PC-3 (cell line): ENCODE measurements around the gene SLC43A3. TPM values are rescaled to one million over a fixed set of nuclear protein-coding genes. Genes with fewer than 3 reads are reported as not detected.

ENCODE experiments used
- ATAC-seq: fragments of 200-7000 bp; cut with Tn5 transposase; 2 replicates; pipeline ENCODE4 v1.9.1; 2020; ENCODE audit warnings: mild to moderate bottlenecking, moderate library complexity
- BruUV-seq: library from RNA; stranded (reverse); fragments of 400-500 nt; replicated peaks from 2 replicates; lab custom pipeline; 2021; lab: Mats Ljungman, UMichigan
- CTCF ChIA-PET: fragments of 300-600 bp; sonication (Branson Sonifier 250); formaldehyde crosslinking; loops from one replicate; lab custom pipeline; 2022; ENCODE audit warnings: antibody characterized with exemption; lab: Charles Lee
- POLR2A ChIA-PET: fragments of 300-600 bp; sonication (Branson Sonifier 250); formaldehyde crosslinking; loops from one replicate; lab custom pipeline; 2022; ENCODE audit warnings: antibody characterized with exemption; ENCODE audit not compliant: unreplicated experiment; lab: Charles Lee
- DNase-seq: peaks from one replicate; pipeline ENCODE4 v3.0.0-alpha.2; 2015
- H2AFZ ChIP-seq: fragments of 300-600 bp; sonication (generic); 2 replicates; pipeline ENCODE4 v1.6.0; 2016; ENCODE audit warnings: antibody characterized with exemption, low read length
- H3F3A ChIP-seq: fragments of 300-600 bp; sonication (generic); one replicate; pipeline ENCODE4 v1.6.0; 2017; ENCODE audit warnings: antibody characterized with exemption, low read length, control low read depth, mild to moderate bottlenecking; ENCODE audit not compliant: unreplicated experiment
- H3K27ac ChIP-seq: fragments of 300-600 bp; sonication (generic); 2 replicates; pipeline ENCODE4 v1.5.1; 2016; ENCODE audit warnings: mild to moderate bottlenecking, low read length
- H3K27me3 ChIP-seq: fragments of 300-600 bp; sonication (generic); 2 replicates; pipeline ENCODE4 v1.6.1; 2016; ENCODE audit warnings: low read length, mixed read lengths
- H3K36me3 ChIP-seq: fragments of 300-600 bp; sonication (generic); 2 replicates; pipeline ENCODE4 v1.6.1; 2016; ENCODE audit warnings: low read depth, mixed run types, low read length, mixed read lengths
- H3K4me1 ChIP-seq: fragments of 300-600 bp; sonication (generic); 2 replicates; pipeline ENCODE4 v1.5.1; 2016; ENCODE audit warnings: low read length; ENCODE audit not compliant: insufficient read depth
- H3K4me2 ChIP-seq: fragments of 300-600 bp; sonication (generic); 2 replicates; pipeline ENCODE4 v1.6.0; 2016; ENCODE audit warnings: low read length
- H3K4me3 ChIP-seq: fragments of 300-600 bp; sonication (generic); 2 replicates; pipeline ENCODE4 v1.5.1; 2016; ENCODE audit warnings: mild to moderate bottlenecking, low read length, mixed read lengths
- H3K79me2 ChIP-seq: fragments of 300-600 bp; sonication (generic); 2 replicates; pipeline ENCODE4 v1.6.1; 2017; ENCODE audit warnings: low read length, mixed read lengths
- H3K9ac ChIP-seq: fragments of 300-600 bp; sonication (generic); 2 replicates; pipeline ENCODE4 v1.6.0; 2016; ENCODE audit warnings: mild to moderate bottlenecking, low read length
- H3K9me2 ChIP-seq: fragments of 300-600 bp; sonication (generic); replicated peaks from 2 replicates; pipeline ENCODE4 v1.6.1; 2016; ENCODE audit warnings: mixed run types, low read length, mixed read lengths
- H3K9me3 ChIP-seq: fragments of 300-600 bp; sonication (generic); 2 replicates; pipeline ENCODE4 v1.6.1; 2016; ENCODE audit warnings: low read length, mixed read lengths
- H4K20me1 ChIP-seq: fragments of 300-600 bp; sonication (generic); 2 replicates; pipeline ENCODE4 v1.6.1; 2016; ENCODE audit warnings: low read length, mixed read lengths
- CTCF ChIP-seq: fragments of 300-600 bp; sonication (generic); conservative IDR thresholded peaks from 2 replicates; pipeline ENCODE4 v1.5.1; 2017; ENCODE audit warnings: antibody characterized with exemption, low read depth, mild to moderate bottlenecking, low read length
- EZH2 ChIP-seq: fragments of 300-600 bp; sonication (generic); IDR thresholded peaks from one replicate; pipeline ENCODE4 v1.6.1; 2017; ENCODE audit warnings: antibody characterized with exemption, mild to moderate bottlenecking, low read length; ENCODE audit not compliant: unreplicated experiment
- EZH2phosphoT487 ChIP-seq: fragments of 300-600 bp; sonication (generic); IDR thresholded peaks from 2 replicates; pipeline ENCODE4 v1.6.1; 2018; ENCODE audit warnings: mild to moderate bottlenecking, antibody characterized with exemption, low read length, borderline replicate concordance
- intact Hi-C: fragments of 100-400 bp; cut with micrococcal nuclease; formaldehyde crosslinking; loops from 2 replicates; pipeline ENCODE4 v1.9.0; 2023
- total RNA-seq: library from RNA; depleted of rRNA; stranded (reverse); fragments of >200 nt; gene quantifications from 2 replicates; pipeline ENCODE4 v1.2.3, GENCODE V29; 2014

The SLC43A3 gene
- total RNA-seq, 1 experiment from 2014 or later, result 35.0 TPM

- Histone ChIP-seq H3K9ac (no peak overlapping the region), H4K20me1 (no peaks in the 10 kb centered on the region), H3K27ac (no peak overlapping the region), H3K79me2 (no peaks in the 10 kb centered on the region), H3K36me3 (no peaks in the 10 kb centered on the region), H3K4me2 (peak overlapping the region; percentile 77), H3K9me2 (no peaks in the 10 kb centered on the region; the same call in 1 of the 2 replicates), H3K4me1 (peaks cover 24% of the 10 kb centered on the region), H3K4me3 (peak overlapping the region; percentile 58), H3K9me3 (no peaks in the 10 kb centered on the region), H3K27me3 (peaks cover 13% of the 10 kb centered on the region), H2AFZ (peak overlapping the region; percentile 90), H3F3A (no peaks in the 10 kb centered on the region)
- intact Hi-C loops, result no loop called here
- POLR2A ChIA-PET, result interaction anchor here (0.6 to 0.9 kb wide), 3 partner anchors 113 to 342 kb away, joined by 3 to 38 read pairs (median 4); partner anchors contain the start of genes MED19 and TMX2
- no TSS peak for BruUV-seq
- DNase-seq, result peak; percentile 60
- peak; percentile 19 for ATAC-seq
- CTCF ChIA-PET, result interaction anchor here (0.6 to 2.1 kb wide), 9 partner anchors 14 to 113 kb away, joined by 3 to 21 read pairs (median 4); no protein-coding TSS in a partner anchor
- TF ChIP-seq EZH2phosphoT487 (no peak), EZH2 (no peak), CTCF (peak; percentile 98)
These were observed 31.7 kb upstream of the SLC43A3 start for GRCh38 chr11:57458410-57459163.

DNA sequence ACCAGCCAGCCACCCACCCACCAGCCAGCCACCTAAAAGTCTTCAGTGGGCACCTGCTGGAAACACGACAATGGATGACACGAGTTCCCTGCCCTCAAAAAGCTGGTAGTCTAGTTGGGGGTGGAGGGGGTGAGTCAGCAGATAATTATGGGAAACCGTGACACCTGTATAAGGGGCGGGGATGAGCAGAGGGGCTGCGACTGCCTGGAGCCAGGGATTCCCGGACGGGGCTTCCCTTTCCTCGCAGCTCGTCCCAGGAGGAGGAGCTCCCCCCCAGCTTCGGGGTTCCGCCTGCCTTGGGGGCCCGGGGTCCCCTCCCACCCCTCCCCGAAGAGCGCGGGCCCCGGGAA, 31.1 kb upstream of the SLC43A3 start:
- H3K79me2 ChIP-seq, result no peaks in the 10 kb centered on the region
- BruUV-seq, result no TSS peak
- ATAC-seq (peak; percentile 4; the same call in 1 of the 2 replicates), DNase-seq (peak; percentile 62)
- POLR2A ChIA-PET, result interaction anchor here (0.6 to 0.9 kb wide), 2 partner anchors 112 to 254 kb away, joined by 3 to 38 read pairs; partner anchors contain the start of genes MED19 and TMX2
- CTCF ChIA-PET, result interaction anchor here (0.6 to 2.1 kb wide), 7 partner anchors 18 to 112 kb away, joined by 3 to 21 read pairs (median 4); no protein-coding TSS in a partner anchor
- no peaks in the 10 kb centered on the region for H3F3A ChIP-seq
- no peak for TF ChIP-seq EZH2phosphoT487
- no peak for TF ChIP-seq EZH2
- TF ChIP-seq CTCF, result no peak
- intact Hi-C loops, result no loop called here
- H3K9me3 ChIP-seq, result no peaks in the 10 kb centered on the region
- H4K20me1 ChIP-seq, result no peaks in the 10 kb centered on the region
- H3K27me3 ChIP-seq, result peaks cover 13% of the 10 kb centered on the region
- no peak overlapping the region for H3K9ac ChIP-seq
- no peak overlapping the region for H3K27ac ChIP-seq
- H3K9me2 ChIP-seq, result peaks cover 3% of the 10 kb centered on the region; the same call in 1 of the 2 replicates
- H3K4me1 ChIP-seq, result peaks cover 24% of the 10 kb centered on the region
- no peaks in the 10 kb centered on the region for H3K36me3 ChIP-seq
- peak overlapping the region; percentile 77 for H3K4me2 ChIP-seq
- H2AFZ ChIP-seq, result peak overlapping the region; percentile 90
- peak overlapping the region; percentile 58 for H3K4me3 ChIP-seq
